ENCODE measurements around the gene NRG3. TPM values are rescaled to one million over a fixed set of nuclear protein-coding genes. Genes with fewer than 3 reads are reported as not detected.

NRG3 gene
- total RNA-seq, 1 donor from 2014 or later, result 8.2 TPM

DNA sequence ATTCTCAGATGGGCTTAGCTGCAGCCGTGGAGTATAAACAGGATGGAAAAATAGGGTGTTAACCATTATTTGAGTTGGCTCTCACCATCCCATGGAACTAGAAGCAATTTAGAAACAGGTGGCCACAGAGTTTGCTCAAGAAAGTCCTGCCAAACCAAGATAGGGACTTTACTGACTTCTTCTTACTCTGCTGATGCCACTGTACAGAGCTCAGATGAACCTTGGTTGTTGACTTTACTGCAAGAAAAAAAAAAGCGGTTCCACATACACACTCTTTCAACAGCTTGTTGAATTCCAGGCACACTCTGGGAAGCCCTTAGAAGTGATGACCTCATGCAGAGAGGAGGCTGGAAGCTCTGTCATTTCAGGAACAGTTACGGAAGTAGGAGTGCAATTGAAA is 753.4 kb downstream of the NRG3 start:
- no peaks in the 10 kb centered on the region for H3K27me3 Mint-ChIP-seq (ENCODE audit: unreplicated experiment)
- no peak overlapping the region for H3K4me3 Mint-ChIP-seq (ENCODE audit: unreplicated experiment)
- H3K27ac Mint-ChIP-seq (ENCODE audit: unreplicated experiment), result no peak overlapping the region
- H3K4me1 Mint-ChIP-seq (ENCODE audit: unreplicated experiment), result peaks cover 2% of the 10 kb centered on the region
- TF ChIP-seq, protein P1, sequence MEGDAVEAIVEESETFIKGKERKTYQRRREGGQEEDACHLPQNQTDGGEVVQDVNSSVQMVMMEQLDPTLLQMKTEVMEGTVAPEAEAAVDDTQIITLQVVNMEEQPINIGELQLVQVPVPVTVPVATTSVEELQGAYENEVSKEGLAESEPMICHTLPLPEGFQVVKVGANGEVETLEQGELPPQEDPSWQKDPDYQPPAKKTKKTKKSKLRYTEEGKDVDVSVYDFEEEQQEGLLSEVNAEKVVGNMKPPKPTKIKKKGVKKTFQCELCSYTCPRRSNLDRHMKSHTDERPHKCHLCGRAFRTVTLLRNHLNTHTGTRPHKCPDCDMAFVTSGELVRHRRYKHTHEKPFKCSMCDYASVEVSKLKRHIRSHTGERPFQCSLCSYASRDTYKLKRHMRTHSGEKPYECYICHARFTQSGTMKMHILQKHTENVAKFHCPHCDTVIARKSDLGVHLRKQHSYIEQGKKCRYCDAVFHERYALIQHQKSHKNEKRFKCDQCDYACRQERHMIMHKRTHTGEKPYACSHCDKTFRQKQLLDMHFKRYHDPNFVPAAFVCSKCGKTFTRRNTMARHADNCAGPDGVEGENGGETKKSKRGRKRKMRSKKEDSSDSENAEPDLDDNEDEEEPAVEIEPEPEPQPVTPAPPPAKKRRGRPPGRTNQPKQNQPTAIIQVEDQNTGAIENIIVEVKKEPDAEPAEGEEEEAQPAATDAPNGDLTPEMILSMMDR (IDR thresholded peaks at IDR 0.05; ENCODE audit: unreplicated experiment), result no peak
- H3K9me3 Mint-ChIP-seq (ENCODE audit: unreplicated experiment), result no peaks in the 10 kb centered on the region
- DNase-seq (ENCODE audit: low spot score), result no peak
- no peaks in the 10 kb centered on the region for H3K36me3 Mint-ChIP-seq (ENCODE audit: low read depth, unreplicated experiment)

DNA sequence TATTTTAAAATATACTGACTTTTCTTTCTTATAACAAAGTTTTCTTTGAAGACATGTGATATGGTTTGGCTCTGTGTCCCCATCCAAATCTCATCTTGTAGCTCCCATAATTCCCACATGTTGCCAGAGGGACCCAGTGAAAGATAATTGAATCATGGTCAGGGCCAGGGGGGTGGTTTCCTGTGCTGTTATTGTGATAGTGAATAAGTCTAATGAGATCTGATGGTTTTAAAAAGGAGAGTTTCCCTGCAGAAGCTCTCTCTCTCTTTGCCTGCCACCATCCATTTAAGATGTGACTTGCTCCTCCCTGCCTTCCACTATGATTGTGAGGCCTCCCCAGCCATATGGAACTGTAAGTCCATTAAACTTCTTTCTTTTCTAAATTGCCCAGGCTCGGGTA is 768.1 kb downstream of the NRG3 start:
- Mint-ChIP-seq H3K4me3 (ENCODE audit: unreplicated experiment) (no peak overlapping the region), H3K27me3 (ENCODE audit: unreplicated experiment) (no peaks in the 10 kb centered on the region), H3K4me1 (ENCODE audit: unreplicated experiment) (peaks cover 8% of the 10 kb centered on the region), H3K9me3 (ENCODE audit: unreplicated experiment) (no peaks in the 10 kb centered on the region), H3K36me3 (ENCODE audit: low read depth, unreplicated experiment) (no peaks in the 10 kb centered on the region), H3K27ac (ENCODE audit: unreplicated experiment) (no peak overlapping the region)
- TF ChIP-seq, protein P1 (IDR thresholded peaks at IDR 0.05; ENCODE audit: unreplicated experiment), result no peak
- no peak for DNase-seq (ENCODE audit: low spot score)

- Mint-ChIP-seq H3K4me3 (ENCODE audit: unreplicated experiment) (no peak overlapping the region), H3K27me3 (ENCODE audit: unreplicated experiment) (no peaks in the 10 kb centered on the region), H3K9me3 (ENCODE audit: unreplicated experiment) (no peaks in the 10 kb centered on the region), H3K4me1 (ENCODE audit: unreplicated experiment) (peaks cover 8% of the 10 kb centered on the region), H3K36me3 (ENCODE audit: low read depth, unreplicated experiment) (no peaks in the 10 kb centered on the region), H3K27ac (ENCODE audit: unreplicated experiment) (no peak overlapping the region)
- TF ChIP-seq, protein P1 (IDR thresholded peaks at IDR 0.05; ENCODE audit: unreplicated experiment), result no peak
- DNase-seq (ENCODE audit: low spot score), result no peak
Observed at GRCh38 chr10:82643601-82644000, 768.6 kb downstream of the NRG3 start.

GRCh38 chr10:82645221-82645620 is 770.2 kb downstream of the NRG3 start:
- no peak overlapping the region for H3K4me3 Mint-ChIP-seq (ENCODE audit: unreplicated experiment)
- no peak overlapping the region for H3K27ac Mint-ChIP-seq (ENCODE audit: unreplicated experiment)
- H3K9me3 Mint-ChIP-seq (ENCODE audit: unreplicated experiment), result no peaks in the 10 kb centered on the region
- peaks cover 8% of the 10 kb centered on the region for H3K4me1 Mint-ChIP-seq (ENCODE audit: unreplicated experiment)
- no peaks in the 10 kb centered on the region for H3K36me3 Mint-ChIP-seq (ENCODE audit: low read depth, unreplicated experiment)
- TF ChIP-seq, protein P1 (IDR thresholded peaks at IDR 0.05; ENCODE audit: unreplicated experiment), result no peak
- no peak for DNase-seq (ENCODE audit: low spot score)
- no peaks in the 10 kb centered on the region for H3K27me3 Mint-ChIP-seq (ENCODE audit: unreplicated experiment)

GRCh38 chr10:82653244-82654155 is 778.5 kb downstream of the NRG3 start:
- H3K9me3 Mint-ChIP-seq (ENCODE audit: unreplicated experiment), result no peaks in the 10 kb centered on the region
- H3K4me3 Mint-ChIP-seq (ENCODE audit: unreplicated experiment), result no peak overlapping the region
- DNase-seq (ENCODE audit: low spot score), result no peak
- H3K4me1 Mint-ChIP-seq (ENCODE audit: unreplicated experiment), result no peaks in the 10 kb centered on the region
- TF ChIP-seq, protein P1 (IDR thresholded peaks at IDR 0.05; ENCODE audit: unreplicated experiment), result no peak
- H3K27ac Mint-ChIP-seq (ENCODE audit: unreplicated experiment), result no peak overlapping the region
- no peaks in the 10 kb centered on the region for H3K36me3 Mint-ChIP-seq (ENCODE audit: low read depth, unreplicated experiment)
- H3K27me3 Mint-ChIP-seq (ENCODE audit: unreplicated experiment), result peaks cover 1% of the 10 kb centered on the region
